ENCODE results near the gene GPX8. TPM values are rescaled to one million over a fixed set of nuclear protein-coding genes. Genes with fewer than 3 reads are reported as not detected.

Gene GPX8
- total and polyA plus RNA-seq, 9 of the 15 experiments (the other 6 are each of a cell fraction or from before 2014, with no cell fraction given), result 0.62 to 1.8 (median 1.2) TPM

DNA sequence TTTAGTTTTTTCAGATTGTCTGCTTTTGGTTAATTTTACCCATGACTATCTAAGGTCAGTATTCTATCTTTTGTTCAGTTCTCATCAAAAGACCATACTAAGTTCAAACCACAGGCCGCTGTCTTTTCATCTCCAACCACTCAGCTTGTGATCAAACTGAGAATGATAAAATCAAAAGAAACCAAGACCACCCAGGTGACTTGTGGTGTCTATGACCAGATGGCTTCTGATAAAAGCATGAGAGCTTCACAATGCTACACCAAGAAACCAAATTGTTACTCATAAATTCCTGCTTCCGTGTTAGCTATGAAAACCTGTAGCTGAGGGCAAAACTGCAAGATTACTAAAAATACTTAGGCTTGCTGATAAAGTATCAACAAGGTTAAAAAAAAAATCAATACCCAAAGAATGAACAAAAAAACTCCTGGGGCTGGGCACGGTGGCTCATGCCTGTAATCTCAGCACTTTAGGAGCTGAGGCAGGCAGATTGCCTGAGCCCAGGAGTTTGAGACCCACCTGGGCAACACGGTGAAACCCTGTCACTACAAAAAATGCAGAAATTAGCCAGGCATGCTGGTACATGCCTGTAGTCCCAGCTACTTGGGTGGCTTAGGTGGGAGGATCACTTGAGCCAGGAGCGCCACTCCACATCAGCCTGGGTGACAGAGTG lies 25.8 kb upstream of the GPX8 start:
- Histone ChIP-seq H3K27ac (ENCODE audit: extremely low read depth, low read depth, low read length) (no peak overlapping the region), H3K27me3 (ENCODE audit: control insufficient read depth in 2 of 2, insufficient read depth in 2 of 2, low read length in 2 of 2) (peaks cover 0 to 4% of the 10 kb centered on the region in 2 experiments; a peak in 2 of 5 replicates), H3K9me3 (replicated peaks; ENCODE audit: control insufficient read depth, insufficient read depth, low read depth, low read length) (no peaks in the 10 kb centered on the region), H4K20me1 (replicated peaks; ENCODE audit: control insufficient read depth, insufficient read depth, low read length) (no peaks in the 10 kb centered on the region), H3K9ac (ENCODE audit: insufficient read depth in 1 of 2, low read depth in 2 of 2, low read length in 2 of 2) (no peak overlapping the region), H3K36me3 (ENCODE audit: control insufficient read depth, insufficient read depth, low read length) (no peaks in the 10 kb centered on the region), H3K4me2 (ENCODE audit: insufficient read depth, low read length) (no peak overlapping the region), H3K4me1 (replicated peaks in 1 of 2; ENCODE audit: control insufficient read depth in 2 of 2, insufficient read depth in 2 of 2, low read length in 2 of 2) (no peaks in the 10 kb centered on the region), H3K4me3 (no peak overlapping the region), H2AFZ (ENCODE audit: low read depth, low read length) (no peak overlapping the region), H3K9me1 (ENCODE audit: control insufficient read depth, insufficient read depth, low read length) (no peaks in the 10 kb centered on the region), H3K79me2 (ENCODE audit: control insufficient read depth, insufficient read depth, low read length) (no peaks in the 10 kb centered on the region)
- no peak for TF ChIP-seq LARP7 (IDR thresholded peaks at IDR 0.05)
- no peak for FAIRE-seq
- DNase-seq (ENCODE audit: extremely low read depth in 1 of 4, low spot score in 3 of 4), result no peak
- BruUV-seq (replicated peaks), result no TSS peak
- 3% methylated on average over 5 of the region's 5 CpGs for WGBS (ENCODE audit: insufficient coverage, low coverage, missing lambda C conversion rate)
- in situ Hi-C loops (cut with MboI) (no loop called here), intact Hi-C loops (cut with micrococcal nuclease) (no loop called here)
- ATAC-seq, result no peak
- ChIA-PET CTCF (ENCODE audit: low intra/inter-chr PET ratio) (interaction anchor here (0.6 kb wide), 1 partner anchor 1269 kb away, joined by 4 read pairs; no protein-coding TSS in a partner anchor), POLR2A (interaction anchor here (1.1 kb wide), 1 partner anchor 8 kb away, joined by 5 read pairs; no protein-coding TSS in a partner anchor)

DNA sequence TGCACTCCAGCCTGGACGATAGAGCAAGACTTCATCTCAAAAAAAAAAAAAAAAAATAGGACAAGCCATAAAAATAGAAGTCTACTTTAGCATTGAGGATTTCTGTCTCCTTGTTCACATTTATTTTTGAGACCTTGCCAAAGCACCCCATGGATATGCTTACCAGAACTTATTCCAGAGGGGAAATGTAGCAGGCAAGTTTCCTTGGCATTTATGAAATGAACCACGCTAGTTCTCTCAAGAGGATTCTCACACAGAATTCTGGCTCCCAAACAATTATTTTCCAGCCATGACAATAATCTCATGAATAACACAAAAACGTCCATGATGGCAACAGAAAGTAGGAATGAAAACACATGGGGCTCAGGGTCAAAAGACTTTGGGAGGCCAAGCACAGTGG lies 23.4 kb upstream of the GPX8 start:
- DNase-seq (ENCODE audit: extremely low read depth in 1 of 4, low spot score in 3 of 4) (no peak), FAIRE-seq (no peak), ATAC-seq (no peak)
- no peak overlapping the region for H3K4me3 ChIP-seq
- no peaks in the 10 kb centered on the region for H3K36me3 ChIP-seq (ENCODE audit: control insufficient read depth, insufficient read depth, low read length)
- no peaks in the 10 kb centered on the region for H3K9me3 ChIP-seq (replicated peaks; ENCODE audit: control insufficient read depth, insufficient read depth, low read depth, low read length)
- H3K4me1 ChIP-seq (replicated peaks in 1 of 2; ENCODE audit: control insufficient read depth in 2 of 2, insufficient read depth in 2 of 2, low read length in 2 of 2), result no peaks in the 10 kb centered on the region
- ChIA-PET POLR2A (no interaction called here), CTCF (ENCODE audit: low intra/inter-chr PET ratio) (interaction anchor here (0.7 kb wide), 1 partner anchor 136 kb away, joined by 3 read pairs; no protein-coding TSS in a partner anchor)
- no peak overlapping the region for H3K27ac ChIP-seq (ENCODE audit: extremely low read depth, low read depth, low read length)
- no peak overlapping the region for H2AFZ ChIP-seq (ENCODE audit: low read depth, low read length)
- no peaks in the 10 kb centered on the region for H4K20me1 ChIP-seq (replicated peaks; ENCODE audit: control insufficient read depth, insufficient read depth, low read length)
- no peak overlapping the region for H3K4me2 ChIP-seq (ENCODE audit: insufficient read depth, low read length)
- H3K27me3 ChIP-seq (ENCODE audit: control insufficient read depth in 2 of 2, insufficient read depth in 2 of 2, low read length in 2 of 2), result peaks cover 0 to 4% of the 10 kb centered on the region in 2 experiments; a peak in 2 of 5 replicates
- intact Hi-C loops (cut with micrococcal nuclease), result no loop called here
- H3K9me1 ChIP-seq (ENCODE audit: control insufficient read depth, insufficient read depth, low read length), result no peaks in the 10 kb centered on the region
- in situ Hi-C loops (cut with MboI), result no loop called here
- no TSS peak for BruUV-seq (replicated peaks)
- H3K79me2 ChIP-seq (ENCODE audit: control insufficient read depth, insufficient read depth, low read length), result no peaks in the 10 kb centered on the region
- WGBS (ENCODE audit: insufficient coverage, low coverage, missing lambda C conversion rate), result 0% methylated on average over 3 of the region's 3 CpGs
- H3K9ac ChIP-seq (ENCODE audit: insufficient read depth in 1 of 2, low read depth in 2 of 2, low read length in 2 of 2), result no peak overlapping the region
- TF ChIP-seq NR2C1 (IDR thresholded peaks at IDR 0.05), result no peak
- no peak for TF ChIP-seq NR2C1 (tag; IDR thresholded peaks at IDR 0.05)
- TF ChIP-seq, protein P1, sequence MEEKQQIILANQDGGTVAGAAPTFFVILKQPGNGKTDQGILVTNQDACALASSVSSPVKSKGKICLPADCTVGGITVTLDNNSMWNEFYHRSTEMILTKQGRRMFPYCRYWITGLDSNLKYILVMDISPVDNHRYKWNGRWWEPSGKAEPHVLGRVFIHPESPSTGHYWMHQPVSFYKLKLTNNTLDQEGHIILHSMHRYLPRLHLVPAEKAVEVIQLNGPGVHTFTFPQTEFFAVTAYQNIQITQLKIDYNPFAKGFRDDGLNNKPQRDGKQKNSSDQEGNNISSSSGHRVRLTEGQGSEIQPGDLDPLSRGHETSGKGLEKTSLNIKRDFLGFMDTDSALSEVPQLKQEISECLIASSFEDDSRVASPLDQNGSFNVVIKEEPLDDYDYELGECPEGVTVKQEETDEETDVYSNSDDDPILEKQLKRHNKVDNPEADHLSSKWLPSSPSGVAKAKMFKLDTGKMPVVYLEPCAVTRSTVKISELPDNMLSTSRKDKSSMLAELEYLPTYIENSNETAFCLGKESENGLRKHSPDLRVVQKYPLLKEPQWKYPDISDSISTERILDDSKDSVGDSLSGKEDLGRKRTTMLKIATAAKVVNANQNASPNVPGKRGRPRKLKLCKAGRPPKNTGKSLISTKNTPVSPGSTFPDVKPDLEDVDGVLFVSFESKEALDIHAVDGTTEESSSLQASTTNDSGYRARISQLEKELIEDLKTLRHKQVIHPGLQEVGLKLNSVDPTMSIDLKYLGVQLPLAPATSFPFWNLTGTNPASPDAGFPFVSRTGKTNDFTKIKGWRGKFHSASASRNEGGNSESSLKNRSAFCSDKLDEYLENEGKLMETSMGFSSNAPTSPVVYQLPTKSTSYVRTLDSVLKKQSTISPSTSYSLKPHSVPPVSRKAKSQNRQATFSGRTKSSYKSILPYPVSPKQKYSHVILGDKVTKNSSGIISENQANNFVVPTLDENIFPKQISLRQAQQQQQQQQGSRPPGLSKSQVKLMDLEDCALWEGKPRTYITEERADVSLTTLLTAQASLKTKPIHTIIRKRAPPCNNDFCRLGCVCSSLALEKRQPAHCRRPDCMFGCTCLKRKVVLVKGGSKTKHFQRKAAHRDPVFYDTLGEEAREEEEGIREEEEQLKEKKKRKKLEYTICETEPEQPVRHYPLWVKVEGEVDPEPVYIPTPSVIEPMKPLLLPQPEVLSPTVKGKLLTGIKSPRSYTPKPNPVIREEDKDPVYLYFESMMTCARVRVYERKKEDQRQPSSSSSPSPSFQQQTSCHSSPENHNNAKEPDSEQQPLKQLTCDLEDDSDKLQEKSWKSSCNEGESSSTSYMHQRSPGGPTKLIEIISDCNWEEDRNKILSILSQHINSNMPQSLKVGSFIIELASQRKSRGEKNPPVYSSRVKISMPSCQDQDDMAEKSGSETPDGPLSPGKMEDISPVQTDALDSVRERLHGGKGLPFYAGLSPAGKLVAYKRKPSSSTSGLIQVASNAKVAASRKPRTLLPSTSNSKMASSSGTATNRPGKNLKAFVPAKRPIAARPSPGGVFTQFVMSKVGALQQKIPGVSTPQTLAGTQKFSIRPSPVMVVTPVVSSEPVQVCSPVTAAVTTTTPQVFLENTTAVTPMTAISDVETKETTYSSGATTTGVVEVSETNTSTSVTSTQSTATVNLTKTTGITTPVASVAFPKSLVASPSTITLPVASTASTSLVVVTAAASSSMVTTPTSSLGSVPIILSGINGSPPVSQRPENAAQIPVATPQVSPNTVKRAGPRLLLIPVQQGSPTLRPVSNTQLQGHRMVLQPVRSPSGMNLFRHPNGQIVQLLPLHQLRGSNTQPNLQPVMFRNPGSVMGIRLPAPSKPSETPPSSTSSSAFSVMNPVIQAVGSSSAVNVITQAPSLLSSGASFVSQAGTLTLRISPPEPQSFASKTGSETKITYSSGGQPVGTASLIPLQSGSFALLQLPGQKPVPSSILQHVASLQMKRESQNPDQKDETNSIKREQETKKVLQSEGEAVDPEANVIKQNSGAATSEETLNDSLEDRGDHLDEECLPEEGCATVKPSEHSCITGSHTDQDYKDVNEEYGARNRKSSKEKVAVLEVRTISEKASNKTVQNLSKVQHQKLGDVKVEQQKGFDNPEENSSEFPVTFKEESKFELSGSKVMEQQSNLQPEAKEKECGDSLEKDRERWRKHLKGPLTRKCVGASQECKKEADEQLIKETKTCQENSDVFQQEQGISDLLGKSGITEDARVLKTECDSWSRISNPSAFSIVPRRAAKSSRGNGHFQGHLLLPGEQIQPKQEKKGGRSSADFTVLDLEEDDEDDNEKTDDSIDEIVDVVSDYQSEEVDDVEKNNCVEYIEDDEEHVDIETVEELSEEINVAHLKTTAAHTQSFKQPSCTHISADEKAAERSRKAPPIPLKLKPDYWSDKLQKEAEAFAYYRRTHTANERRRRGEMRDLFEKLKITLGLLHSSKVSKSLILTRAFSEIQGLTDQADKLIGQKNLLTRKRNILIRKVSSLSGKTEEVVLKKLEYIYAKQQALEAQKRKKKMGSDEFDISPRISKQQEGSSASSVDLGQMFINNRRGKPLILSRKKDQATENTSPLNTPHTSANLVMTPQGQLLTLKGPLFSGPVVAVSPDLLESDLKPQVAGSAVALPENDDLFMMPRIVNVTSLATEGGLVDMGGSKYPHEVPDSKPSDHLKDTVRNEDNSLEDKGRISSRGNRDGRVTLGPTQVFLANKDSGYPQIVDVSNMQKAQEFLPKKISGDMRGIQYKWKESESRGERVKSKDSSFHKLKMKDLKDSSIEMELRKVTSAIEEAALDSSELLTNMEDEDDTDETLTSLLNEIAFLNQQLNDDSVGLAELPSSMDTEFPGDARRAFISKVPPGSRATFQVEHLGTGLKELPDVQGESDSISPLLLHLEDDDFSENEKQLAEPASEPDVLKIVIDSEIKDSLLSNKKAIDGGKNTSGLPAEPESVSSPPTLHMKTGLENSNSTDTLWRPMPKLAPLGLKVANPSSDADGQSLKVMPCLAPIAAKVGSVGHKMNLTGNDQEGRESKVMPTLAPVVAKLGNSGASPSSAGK (IDR thresholded peaks at IDR 0.05), result no peak
